NT2/D1 (cell line): ENCODE results near the gene PSMC4.

Experiments used
- YY1 ChIP-seq: IDR thresholded peaks from 2 replicates; pipeline ENCODE4 v1.6.1; 2011; ENCODE audit not compliant: insufficient read length, insufficient read depth
- ZNF274 ChIP-seq: IDR thresholded peaks from 2 replicates; pipeline ENCODE4 v1.6.1; 2011; ENCODE audit warnings: mild to moderate bottlenecking, low read depth, low read length

DNA sequence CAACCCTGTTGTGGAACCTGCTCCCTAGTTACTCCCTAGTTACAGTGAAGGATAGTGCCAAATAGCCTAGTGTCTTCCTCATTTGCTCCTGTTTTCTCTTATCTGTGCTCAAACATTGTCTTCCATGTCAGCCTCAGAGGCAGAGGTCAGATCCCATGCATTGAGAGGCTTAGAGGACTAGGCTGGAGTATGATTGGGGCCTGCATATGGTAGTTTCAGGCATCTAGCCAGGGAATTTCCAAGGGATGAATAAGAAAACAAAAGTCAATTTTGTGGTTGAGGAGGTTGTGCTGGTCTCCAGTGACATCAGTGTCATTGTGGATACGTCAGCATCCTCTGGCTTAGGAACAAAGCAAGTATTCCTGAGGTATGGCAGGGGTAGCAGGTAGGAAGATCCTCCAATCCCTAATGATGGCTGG lies 35.3 kb downstream of the PSMC4 start:
- TF ChIP-seq ZNF274, result no peak
- TF ChIP-seq YY1, result no peak
